Endothelial cell of umbilical vein (primary cell): ENCODE data around the gene EFNA5. TPM values are rescaled to one million over a fixed set of nuclear protein-coding genes. Genes with fewer than 3 reads are reported as not detected.

Experiments used
- BruUV-seq: library from RNA; stranded (reverse); fragments of 400-500 nt; replicated peaks from 2 replicates; lab custom pipeline; 2021; lab: Mats Ljungman, UMichigan
- CTCF ChIA-PET: fragments of 300-600, 350-600 bp; sonication (Branson Sonifier 250); formaldehyde crosslinking; loops from one replicate; lab custom pipeline; 2021; ENCODE audit warnings: antibody characterized with exemption, inconsistent platforms; lab: Charles Lee
- POLR2A ChIA-PET: fragments of 300-600, 350-600 bp; sonication (Branson Sonifier 250); formaldehyde crosslinking; loops from one replicate; lab custom pipeline; 2021; ENCODE audit warnings: antibody characterized with exemption, inconsistent platforms; lab: Charles Lee
- DNase-seq: peaks from one replicate; pipeline ENCODE4 v3.0.0-alpha.2; 2011; ENCODE audit warnings: low read depth, low spot score
- FAIRE-seq: peaks from 2 replicates; lab custom pipeline; 2011; peaks lifted over from hg19 to GRCh38; lab: Jason Lieb, UNC
- H2AFZ ChIP-seq: 2 replicates; pipeline ENCODE4 v1.6.0; 2012; ENCODE audit warnings: low read depth, low read length, control low read depth, inconsistent platforms
- H3K27ac ChIP-seq: 2 replicates; pipeline ENCODE4 v1.5.1; 2011; ENCODE audit warnings: low read depth, mild to moderate bottlenecking, control low read depth, low read length, moderate library complexity; ENCODE audit not compliant: insufficient read depth
- H3K27me3 ChIP-seq, 2 experiments: 2 replicates each; pipeline versions ENCODE4 v1.6.0 to v1.6.1; 2011; ENCODE audit warnings: low read length in 2 of 2, mixed read lengths in 1 of 2; ENCODE audit not compliant: control insufficient read depth in 2 of 2, insufficient read depth in 2 of 2
- H3K36me3 ChIP-seq, 2 experiments: 2 replicates in 1 of 2; 3 replicates in 1 of 2; pipeline ENCODE4 v1.5.1; 2011; ENCODE audit warnings: low read length in 2 of 2, mild to moderate bottlenecking in 1 of 2, moderate library complexity in 1 of 2; ENCODE audit not compliant: control insufficient read depth in 2 of 2, insufficient read depth in 2 of 2; ENCODE audit errors: extremely low read depth in 1 of 2
- H3K4me1 ChIP-seq: 3 replicates; pipeline ENCODE4 v1.5.1; 2011; ENCODE audit warnings: mild to moderate bottlenecking, low read length; ENCODE audit not compliant: control insufficient read depth, insufficient read depth; ENCODE audit errors: extremely low read depth
- H3K4me2 ChIP-seq: 2 replicates; pipeline ENCODE4 v1.6.1; 2011; ENCODE audit warnings: low read length, control low read depth, mixed read lengths; ENCODE audit not compliant: insufficient read depth
- H3K4me3 ChIP-seq, 3 experiments: fragments of 200-600 bp in 1 of 3; sonication (generic), shearing (Covaris generic) in 1 of 3; replicated peaks in 1 of 3; 2 replicates each; pipeline ENCODE4 v1.5.1; 2011 to 2016; ENCODE audit warnings: control low read depth in 3 of 3, low read length in 3 of 3, mild to moderate bottlenecking in 2 of 3, inconsistent platforms in 1 of 3, low read depth in 1 of 3, moderate library complexity in 1 of 3; ENCODE audit not compliant: insufficient read depth in 1 of 3
- H3K79me2 ChIP-seq: 2 replicates; pipeline ENCODE4 v1.6.0; 2012; ENCODE audit warnings: low read length, inconsistent platforms; ENCODE audit not compliant: control insufficient read depth, insufficient read depth
- H3K9ac ChIP-seq: replicated peaks from 2 replicates; pipeline ENCODE3; 2011; ENCODE audit warnings: low read length, control low read depth; ENCODE audit not compliant: insufficient read depth; ENCODE audit errors: extremely low read depth
- H3K9me1 ChIP-seq: replicated peaks from 3 replicates; pipeline ENCODE4 v1.6.0; 2011; ENCODE audit warnings: mild to moderate bottlenecking, low read length; ENCODE audit not compliant: control insufficient read depth, insufficient read depth; ENCODE audit errors: extremely low read depth
- H3K9me3 ChIP-seq: replicated peaks from 2 replicates; pipeline ENCODE4 v1.5.1; 2012; ENCODE audit warnings: low read length, inconsistent platforms; ENCODE audit not compliant: control insufficient read depth, insufficient read depth
- H4K20me1 ChIP-seq: replicated peaks from 2 replicates; pipeline ENCODE3; 2011; ENCODE audit warnings: mild to moderate bottlenecking, low read length; ENCODE audit not compliant: control insufficient read depth, insufficient read depth; ENCODE audit errors: extremely low read depth
- EZH2 ChIP-seq: IDR thresholded peaks from 2 replicates; pipeline ENCODE4 v1.6.1; 2012; ENCODE audit warnings: borderline replicate concordance, low read depth, mild to moderate bottlenecking, moderate library complexity, low read length, inconsistent platforms; ENCODE audit not compliant: severe bottlenecking
- FOS ChIP-seq: IDR thresholded peaks from 2 replicates; pipeline ENCODE4 v1.6.1; 2011; ENCODE audit warnings: mild to moderate bottlenecking, low read length, moderate library complexity, borderline replicate concordance; ENCODE audit not compliant: insufficient read depth
- GATA2 ChIP-seq: IDR thresholded peaks from 2 replicates; pipeline ENCODE4 v1.7.0; 2011; ENCODE audit warnings: low read depth, mild to moderate bottlenecking, moderate library complexity, mixed read lengths, low read length; ENCODE audit not compliant: insufficient read length, insufficient read depth
- JUN ChIP-seq: IDR thresholded peaks from 2 replicates; pipeline ENCODE4 v1.6.1; 2011; ENCODE audit warnings: borderline replicate concordance, low read depth; ENCODE audit not compliant: insufficient read length, insufficient read depth
- MYC ChIP-seq: IDR thresholded peaks from one replicate; pipeline ENCODE4 v1.6.1; 2011; ENCODE audit warnings: mild to moderate bottlenecking, low read depth, low read length
- POLR2A ChIP-seq: IDR thresholded peaks from 2 replicates; pipeline ENCODE4 v1.6.1; 2012; ENCODE audit warnings: low read depth, mild to moderate bottlenecking, control low read depth, low read length
- POLR2AphosphoS5 ChIP-seq: IDR thresholded peaks from 2 replicates; pipeline ENCODE4 v1.6.1; 2012; ENCODE audit warnings: low read depth, mild to moderate bottlenecking, control low read depth, low read length, moderate library complexity; ENCODE audit not compliant: insufficient read depth
- dilution Hi-C: fragments of 300-500 bp; cut with MboI; formaldehyde crosslinking; loops from one replicate; pipeline ENCODE4 v1.15.0; 2019; ENCODE audit warnings: low sequenced_read_pairs; ENCODE audit not compliant: extremely low pct_ligation_motif_present
- intact Hi-C: fragments of 100-400 bp; cut with micrococcal nuclease; formaldehyde crosslinking; loops from one replicate; pipeline ENCODE4 v1.10.0; 2022
- polyA plus RNA-seq, 4 experiments: library from polyadenylated mRNA; depleted of rRNA in 3 of 4; stranded (reverse) in 3 of 4; unstranded in 1 of 4; fragments of >200 nt; gene quantifications; 2 replicates each; pipeline versions ENCODE4 v1.2.1 to v1.2.3, GENCODE V29; 2011 to 2012; ENCODE audit warnings: missing spikeins in 1 of 4
- total RNA-seq: library from RNA; stranded (reverse); gene quantifications from 2 replicates; pipeline ENCODE4 v1.2.3, GENCODE V29; 2021
- TF ChIP-seq, protein P1 (sequence below): IDR thresholded peaks from 2 replicates; pipeline ENCODE4 v1.6.1; 2011; ENCODE audit not compliant: insufficient read depth, insufficient read length
- TF ChIP-seq, protein P2 (sequence below), 2 donors: IDR thresholded peaks; 1 replicate in 1 of 2; 2 replicates in 1 of 2; pipeline ENCODE4 v1.5.1; 2011; ENCODE audit warnings: low read length in 2 of 2, mild to moderate bottlenecking in 2 of 2, moderate library complexity in 2 of 2, control low read depth in 1 of 2, inconsistent platforms in 1 of 2, low read depth in 1 of 2; ENCODE audit not compliant: insufficient read depth in 1 of 2; ENCODE audit errors: extremely low read depth in 1 of 2

Gene EFNA5
- total and polyA plus RNA-seq, 2 donors (not counting 3 experiments of a cell fraction or from before 2014, with no cell fraction given), result 13.6 to 22.1 TPM

DNA sequence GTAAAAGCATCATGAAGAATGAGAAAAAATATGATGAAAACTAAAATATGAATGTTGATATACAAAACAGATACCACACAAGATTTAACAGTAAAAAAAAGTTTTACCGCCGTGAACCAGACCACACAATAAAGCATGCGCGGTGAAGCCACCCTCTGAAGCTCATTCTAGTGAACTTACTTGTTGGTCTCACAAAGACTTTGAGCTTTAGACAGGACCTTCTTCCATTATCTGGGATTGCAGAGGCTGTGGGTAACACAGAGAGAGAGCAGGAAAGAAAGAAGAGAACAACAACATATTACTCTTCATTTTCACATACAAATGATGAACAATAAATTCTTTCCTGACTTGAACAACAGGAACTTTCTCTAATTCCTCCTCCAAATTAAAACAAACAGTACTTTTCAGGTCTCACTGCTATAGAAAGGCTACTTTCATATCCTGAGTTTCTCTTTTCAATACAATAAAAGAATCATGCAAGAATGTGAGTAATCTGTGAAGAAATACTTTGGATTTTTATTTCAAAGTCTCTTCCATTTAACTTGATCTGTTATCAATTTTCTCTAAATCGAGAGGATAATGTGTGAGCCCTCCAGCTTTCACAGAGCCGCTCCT, 283.1 kb downstream of the EFNA5 start:
- dilution Hi-C loops (no loop called here), intact Hi-C loops (loop anchor here (2.0 kb wide), 2 partner anchors 65 to 81 kb away; no protein-coding TSS in a partner anchor)
- H3K27me3 ChIP-seq, result no peaks in the 10 kb centered on the region
- H3K9ac ChIP-seq, result no peak overlapping the region
- no peak overlapping the region for H2AFZ ChIP-seq
- DNase-seq (peak; percentile 56), FAIRE-seq (peak; percentile 35)
- peak overlapping the region; percentile 46 for H3K4me2 ChIP-seq
- H3K9me3 ChIP-seq, result no peaks in the 10 kb centered on the region
- TF ChIP-seq FOS, result no peak
- no peak overlapping the region for H3K27ac ChIP-seq
- ChIA-PET POLR2A (no interaction called here), CTCF (interaction anchor here (1.7 to 4.5 kb wide), 2 partner anchors 19 to 184 kb away, joined by 3 to 39 read pairs; no protein-coding TSS in a partner anchor)
- H3K4me3 ChIP-seq, result no peak overlapping the region
- BruUV-seq, result no TSS peak
- H3K79me2 ChIP-seq, result no peaks in the 10 kb centered on the region
- no peaks in the 10 kb centered on the region for H3K9me1 ChIP-seq
- no peaks in the 10 kb centered on the region for H3K36me3 ChIP-seq
- peaks cover 32% of the 10 kb centered on the region for H3K4me1 ChIP-seq
- H4K20me1 ChIP-seq, result no peaks in the 10 kb centered on the region

DNA sequence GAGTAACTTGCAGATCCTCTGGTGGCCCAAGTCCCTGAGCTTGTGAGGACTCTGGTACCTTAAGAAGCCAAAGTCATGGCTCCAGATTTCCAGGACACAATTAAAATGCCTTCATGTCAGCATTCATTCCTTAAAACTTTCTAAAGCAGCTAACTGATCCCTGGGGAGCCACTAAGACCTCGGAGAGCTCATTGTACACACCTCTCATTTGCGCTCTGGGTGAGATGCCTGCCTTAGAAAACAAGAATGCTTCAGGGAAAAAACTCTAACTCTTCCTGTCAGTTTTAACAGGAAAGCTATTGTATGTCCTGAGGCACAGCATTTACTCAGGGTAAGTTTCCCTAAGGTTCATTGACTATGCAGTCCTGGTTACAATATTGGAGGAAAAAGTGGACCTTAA, 285.0 kb downstream of the EFNA5 start:
- Histone ChIP-seq H4K20me1 (no peaks in the 10 kb centered on the region), H3K27me3 (no peaks in the 10 kb centered on the region), H3K9me3 (no peaks in the 10 kb centered on the region), H2AFZ (no peak overlapping the region), H3K9me1 (no peaks in the 10 kb centered on the region), H3K79me2 (no peaks in the 10 kb centered on the region), H3K36me3 (no peaks in the 10 kb centered on the region), H3K27ac (no peak overlapping the region), H3K4me3 (no peak overlapping the region), H3K4me2 (no peak overlapping the region), H3K4me1 (peaks cover 32% of the 10 kb centered on the region), H3K9ac (no peak overlapping the region)
- POLR2A ChIA-PET, result no interaction called here
- dilution Hi-C loops (no loop called here), intact Hi-C loops (no loop called here)
- no peak for DNase-seq
- no peak for TF ChIP-seq FOS
- TF ChIP-seq GATA2, result no peak
- no peak for TF ChIP-seq JUN
- TF ChIP-seq MYC, result no peak
- TF ChIP-seq, protein P1, sequence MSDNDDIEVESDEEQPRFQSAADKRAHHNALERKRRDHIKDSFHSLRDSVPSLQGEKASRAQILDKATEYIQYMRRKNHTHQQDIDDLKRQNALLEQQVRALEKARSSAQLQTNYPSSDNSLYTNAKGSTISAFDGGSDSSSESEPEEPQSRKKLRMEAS, result no peak
- TF ChIP-seq EZH2, result no peak
- no peak for TF ChIP-seq POLR2AphosphoS5
- TF ChIP-seq POLR2A, result no peak
- TF ChIP-seq, protein P2, sequence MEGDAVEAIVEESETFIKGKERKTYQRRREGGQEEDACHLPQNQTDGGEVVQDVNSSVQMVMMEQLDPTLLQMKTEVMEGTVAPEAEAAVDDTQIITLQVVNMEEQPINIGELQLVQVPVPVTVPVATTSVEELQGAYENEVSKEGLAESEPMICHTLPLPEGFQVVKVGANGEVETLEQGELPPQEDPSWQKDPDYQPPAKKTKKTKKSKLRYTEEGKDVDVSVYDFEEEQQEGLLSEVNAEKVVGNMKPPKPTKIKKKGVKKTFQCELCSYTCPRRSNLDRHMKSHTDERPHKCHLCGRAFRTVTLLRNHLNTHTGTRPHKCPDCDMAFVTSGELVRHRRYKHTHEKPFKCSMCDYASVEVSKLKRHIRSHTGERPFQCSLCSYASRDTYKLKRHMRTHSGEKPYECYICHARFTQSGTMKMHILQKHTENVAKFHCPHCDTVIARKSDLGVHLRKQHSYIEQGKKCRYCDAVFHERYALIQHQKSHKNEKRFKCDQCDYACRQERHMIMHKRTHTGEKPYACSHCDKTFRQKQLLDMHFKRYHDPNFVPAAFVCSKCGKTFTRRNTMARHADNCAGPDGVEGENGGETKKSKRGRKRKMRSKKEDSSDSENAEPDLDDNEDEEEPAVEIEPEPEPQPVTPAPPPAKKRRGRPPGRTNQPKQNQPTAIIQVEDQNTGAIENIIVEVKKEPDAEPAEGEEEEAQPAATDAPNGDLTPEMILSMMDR (IDR thresholded peaks at IDR 0.05; ENCODE audit: extremely low read depth in 1 of 2, insufficient read depth in 1 of 2, low read depth in 1 of 2, low read length in 2 of 2), result no peak
- no TSS peak for BruUV-seq
- CTCF ChIA-PET, result no interaction called here
- FAIRE-seq, result no peak
